OCI-M2 (cell line): ENCODE results near the gene PDIA4.
"Not testable (repeated sequence)": the region's sequence is repeated elsewhere in the genome, so short reads cannot be mapped to it uniquely, and the experiment has no call there.

Experiments used
- DNase-seq: peaks from one replicate; lab custom pipeline; 2025; ENCODE audit not compliant: unreplicated experiment; lab: John Stamatoyannopoulos, UW

Gene PDIA4

GRCh38 chr7:149028346-149029109, at the start of gene PDIA4:
Gene PDIA4, minus strand, starts transcription at chr7:149028505. Its CDS starts 97 bp downstream, at chr7:149028408.
- DNase-seq = peak; percentile 95

GRCh38 chr7:149077594-149077993, 49.3 kb upstream of the PDIA4 start:
- DNase-seq = no peak

- no peak for DNase-seq
Measured at GRCh38 chr7:149075286-149075685, 47.0 kb upstream of the PDIA4 start.

GRCh38 chr7:149074116-149074885, 46.0 kb upstream of the PDIA4 start:
- no peak for DNase-seq

- DNase-seq = no peak
Measured at GRCh38 chr7:149072438-149072775, 44.1 kb upstream of the PDIA4 start.

- peak; percentile 90 for DNase-seq
Measured at GRCh38 chr7:149071641-149072437, 43.5 kb upstream of the PDIA4 start.

- DNase-seq = no peak
Measured at GRCh38 chr7:149071182-149071635, 42.9 kb upstream of the PDIA4 start.

- DNase-seq = no peak
Measured at GRCh38 chr7:149070372-149071125, 42.2 kb upstream of the PDIA4 start.

GRCh38 chr7:149067869-149068268, 39.6 kb upstream of the PDIA4 start:
- no peak for DNase-seq

- no peak for DNase-seq
Measured at GRCh38 chr7:149063476-149063875, 35.2 kb upstream of the PDIA4 start.

- not testable (repeated sequence) for DNase-seq
Measured at GRCh38 chr7:149062217-149062899, 34.1 kb upstream of the PDIA4 start.

- no peak for DNase-seq
Measured at GRCh38 chr7:149060156-149060555, 31.9 kb upstream of the PDIA4 start.

- no peak for DNase-seq
Measured at GRCh38 chr7:149053885-149054284, 25.6 kb upstream of the PDIA4 start.

GRCh38 chr7:149053384-149053783, 25.1 kb upstream of the PDIA4 start:
- no peak for DNase-seq

- DNase-seq = no peak
Measured at GRCh38 chr7:149050941-149051340, 22.6 kb upstream of the PDIA4 start.

- DNase-seq = no peak
Measured at GRCh38 chr7:149048805-149049204, 20.5 kb upstream of the PDIA4 start.

- no peak for DNase-seq
Measured at GRCh38 chr7:149046416-149046815, 18.1 kb upstream of the PDIA4 start.

- DNase-seq = no peak
Measured at GRCh38 chr7:149043936-149044335, 15.6 kb upstream of the PDIA4 start.

- no peak for DNase-seq
Measured at GRCh38 chr7:149041350-149041749, 13.0 kb upstream of the PDIA4 start.

- DNase-seq = not testable (repeated sequence)
Measured at GRCh38 chr7:149038641-149039040, 10.3 kb upstream of the PDIA4 start.
